ENCODE measurements around the gene NAPB.
A peak's percentile ranks its signal among the peaks of the same experiment; 100 is the strongest.

The NAPB gene

GRCh38 chr20:23419657-23419994 is 1.7 kb downstream of the NAPB start:
- no peak for DNase-seq (ENCODE audit: low read depth)
- no peak for TF ChIP-seq POLR2A (IDR thresholded peaks at IDR 0.05; ENCODE audit: extremely low read depth, insufficient read length)
- no peak for TF ChIP-seq MYC (IDR thresholded peaks at IDR 0.05; ENCODE audit: low read depth, low read length)
- no peak for TF ChIP-seq MAX (IDR thresholded peaks at IDR 0.05; ENCODE audit: low read depth, low read length)
- TF ChIP-seq CTCF (IDR thresholded peaks at IDR 0.05; ENCODE audit: low read depth, low read length), result no peak
- peak overlapping the region; percentile 75 for H3K4me3 ChIP-seq (ENCODE audit: low read depth, low read length)

GRCh38 chr20:23417861-23418260 is 3.4 kb downstream of the NAPB start:
- DNase-seq (ENCODE audit: low read depth), result no peak
- no peak for TF ChIP-seq MYC (IDR thresholded peaks at IDR 0.05; ENCODE audit: low read depth, low read length)
- no peak overlapping the region for H3K4me3 ChIP-seq (ENCODE audit: low read depth, low read length)

- no peak for DNase-seq (ENCODE audit: low read depth)
- TF ChIP-seq CTCF (IDR thresholded peaks at IDR 0.05; ENCODE audit: low read depth, low read length), result no peak
- TF ChIP-seq POLR2A (IDR thresholded peaks at IDR 0.05; ENCODE audit: extremely low read depth, insufficient read length), result no peak
- TF ChIP-seq MAX (IDR thresholded peaks at IDR 0.05; ENCODE audit: low read depth, low read length), result no peak
- no peak for TF ChIP-seq MYC (IDR thresholded peaks at IDR 0.05; ENCODE audit: low read depth, low read length)
- no peak overlapping the region for H3K4me3 ChIP-seq (ENCODE audit: low read depth, low read length)
Observed at GRCh38 chr20:23415959-23416583, 5.2 kb downstream of the NAPB start.

GRCh38 chr20:23415555-23415954 is 5.7 kb downstream of the NAPB start:
- TF ChIP-seq POLR2A (IDR thresholded peaks at IDR 0.05; ENCODE audit: extremely low read depth, insufficient read length) (no peak), MAX (IDR thresholded peaks at IDR 0.05; ENCODE audit: low read depth, low read length) (no peak), CTCF (IDR thresholded peaks at IDR 0.05; ENCODE audit: low read depth, low read length) (no peak)
- H3K4me3 ChIP-seq (ENCODE audit: low read depth, low read length), result no peak overlapping the region
- no peak for DNase-seq (ENCODE audit: low read depth)

- TF ChIP-seq POLR2A (IDR thresholded peaks at IDR 0.05; ENCODE audit: extremely low read depth, insufficient read length) (no peak), MAX (IDR thresholded peaks at IDR 0.05; ENCODE audit: low read depth, low read length) (no peak), MYC (IDR thresholded peaks at IDR 0.05; ENCODE audit: low read depth, low read length) (no peak), CTCF (IDR thresholded peaks at IDR 0.05; ENCODE audit: low read depth, low read length) (no peak)
- no peak overlapping the region for H3K4me3 ChIP-seq (ENCODE audit: low read depth, low read length)
- no peak for DNase-seq (ENCODE audit: low read depth)
Observed at GRCh38 chr20:23414526-23415188, 6.6 kb downstream of the NAPB start.

GRCh38 chr20:23413862-23414422 is 7.3 kb downstream of the NAPB start:
- no peak overlapping the region for H3K4me3 ChIP-seq (ENCODE audit: low read depth, low read length)
- TF ChIP-seq POLR2A (IDR thresholded peaks at IDR 0.05; ENCODE audit: extremely low read depth, insufficient read length) (no peak), MYC (IDR thresholded peaks at IDR 0.05; ENCODE audit: low read depth, low read length) (no peak)
- no peak for DNase-seq (ENCODE audit: low read depth)
